DMS53 treated with DMSO at 0.1 percent for 48 hours (cell line): Measurements from ENCODE around the gene C17orf67.
"Not testable (repeated sequence)": the region's sequence is repeated elsewhere in the genome, so short reads cannot be mapped to it uniquely, and the experiment has no call there.

Source experiments
- DNase-seq: peaks from one replicate; lab custom pipeline; 2025; ENCODE audit not compliant: unreplicated experiment; lab: John Stamatoyannopoulos, UW

The C17orf67 gene

GRCh38 chr17:56777859-56778258, 55.9 kb downstream of the C17orf67 start:
- DNase-seq, result no peak

DNA sequence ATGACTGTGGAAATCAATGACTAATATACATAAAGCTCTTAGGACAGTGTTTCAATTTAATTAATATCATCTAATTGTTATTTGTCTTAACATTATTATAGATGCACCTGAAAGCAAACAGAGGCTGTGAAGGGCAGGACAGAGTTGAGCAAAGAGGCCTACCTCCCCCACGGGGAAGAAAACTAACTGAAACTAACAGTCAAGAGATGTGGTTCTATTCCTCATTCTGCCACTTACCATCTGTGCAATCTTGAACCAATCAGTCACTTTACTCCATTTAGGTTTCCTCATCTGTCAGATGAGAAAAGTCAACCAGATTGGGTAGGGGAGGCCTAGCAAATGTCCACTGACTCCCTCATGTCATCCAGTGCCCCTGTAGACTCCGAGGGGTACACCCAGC, 59.1 kb downstream of the C17orf67 start:
- no peak for DNase-seq

GRCh38 chr17:56773124-56773523, 60.6 kb downstream of the C17orf67 start:
- no peak for DNase-seq

- DNase-seq, result no peak
These were observed 61.3 kb downstream of the C17orf67 start for GRCh38 chr17:56772442-56772841.

DNA sequence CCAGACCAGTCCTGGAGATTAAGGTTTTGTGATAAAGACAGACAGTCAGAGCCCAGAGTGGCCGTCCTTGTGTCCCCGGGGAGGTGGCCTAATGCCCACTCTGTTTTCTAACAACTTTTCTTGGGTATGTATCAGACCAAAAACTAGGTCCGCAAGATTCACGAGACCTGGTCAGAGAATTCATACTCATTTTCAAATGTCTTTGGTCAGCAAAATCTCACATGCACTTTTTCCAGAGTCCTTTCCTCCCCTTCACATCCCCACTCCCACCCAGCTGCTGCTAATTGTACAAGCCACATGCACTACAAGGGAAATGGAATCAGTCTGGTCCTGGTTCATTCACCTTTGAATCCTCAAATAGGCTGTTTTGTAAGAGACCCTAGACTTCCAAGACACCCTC, 61.7 kb downstream of the C17orf67 start:
- DNase-seq, result no peak

- DNase-seq, result no peak
These were observed 62.2 kb downstream of the C17orf67 start for GRCh38 chr17:56771563-56771962.

- DNase-seq, result no peak
These were observed 63.3 kb downstream of the C17orf67 start for GRCh38 chr17:56770427-56770826.

DNA sequence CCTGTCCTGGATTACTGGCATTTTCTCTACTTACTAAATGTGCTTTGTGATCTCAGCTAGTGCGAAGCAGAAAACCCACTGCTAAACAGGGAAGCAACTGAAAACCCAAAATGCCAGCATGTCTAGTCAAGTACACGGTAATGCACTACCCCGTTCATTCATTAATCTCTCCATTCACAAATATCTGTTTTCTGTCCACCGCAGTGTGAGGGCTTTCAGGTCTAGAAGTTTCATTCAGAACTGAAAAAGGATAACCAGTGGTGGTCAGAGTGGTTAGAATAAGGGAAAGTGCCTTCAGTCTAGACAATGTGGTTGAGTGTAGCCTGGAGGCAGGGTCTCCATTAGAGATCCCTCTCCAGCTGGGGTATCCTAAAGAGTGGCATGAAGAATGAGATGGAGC, 68.3 kb downstream of the C17orf67 start:
- DNase-seq, result no peak

- no peak for DNase-seq
These were observed 70.7 kb downstream of the C17orf67 start for GRCh38 chr17:56762988-56763387.

- no peak for DNase-seq
These were observed 71.6 kb downstream of the C17orf67 start for GRCh38 chr17:56762144-56762543.

- no peak for DNase-seq
These were observed 72.3 kb downstream of the C17orf67 start for GRCh38 chr17:56761387-56761786.

DNA sequence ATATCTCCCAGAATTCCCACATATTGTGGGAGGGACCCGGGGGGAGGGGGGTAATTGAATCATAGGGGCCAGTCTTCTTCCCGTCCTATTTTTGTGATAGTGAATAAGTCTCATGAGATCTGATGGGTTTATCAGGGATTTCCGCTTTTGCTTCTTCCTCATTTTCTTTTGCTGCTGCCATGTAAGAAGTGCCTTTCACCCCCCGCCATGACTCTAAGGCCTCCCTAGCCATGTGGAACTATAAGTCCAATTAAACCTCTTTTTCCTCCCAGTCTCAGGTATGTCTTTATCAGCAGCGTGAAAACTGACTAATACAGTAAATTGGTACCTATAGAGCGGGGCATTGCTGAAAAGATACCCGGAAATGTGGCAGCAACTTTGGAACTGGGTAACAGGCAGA, 76.1 kb downstream of the C17orf67 start:
- DNase-seq, result not testable (repeated sequence)

DNA sequence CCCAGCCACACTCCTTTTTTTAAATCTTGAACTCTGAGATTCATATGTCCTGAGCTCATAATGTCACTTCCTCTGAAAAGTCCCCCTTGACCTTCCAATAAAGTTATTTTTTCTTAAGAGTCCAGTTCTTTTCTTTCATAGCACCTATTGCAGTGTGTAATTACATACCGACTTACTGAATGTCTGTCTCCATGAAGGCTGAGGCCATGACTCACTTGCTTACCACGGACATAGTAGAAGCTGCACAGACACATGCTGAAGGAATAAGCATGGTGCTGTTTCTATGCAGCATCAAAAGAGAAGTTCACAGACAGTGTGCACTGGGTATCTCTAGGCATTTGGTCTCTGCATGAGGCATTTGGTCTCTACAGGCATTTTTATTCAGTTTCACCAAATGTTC, 77.2 kb downstream of the C17orf67 start:
- no peak for DNase-seq

DNA sequence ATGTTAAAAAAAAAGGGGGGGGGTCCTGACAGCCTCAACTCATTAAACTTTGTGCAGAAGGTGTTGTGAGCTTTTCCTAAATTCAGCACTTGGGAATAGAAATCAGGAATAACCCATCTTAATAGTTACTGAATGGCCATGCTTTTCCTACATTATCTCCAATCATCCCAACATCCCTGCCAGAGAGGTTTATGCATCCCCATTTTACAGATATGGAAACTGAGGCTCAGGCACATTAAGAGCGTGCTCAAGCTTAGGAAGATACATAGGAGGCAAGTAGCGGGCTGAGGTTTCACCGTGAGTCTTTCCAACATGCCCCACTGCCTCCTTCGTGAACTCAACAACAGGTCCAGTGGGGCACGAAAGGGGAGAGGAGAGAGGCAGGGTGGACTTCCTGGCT, 78.4 kb downstream of the C17orf67 start:
- no peak for DNase-seq

DNA sequence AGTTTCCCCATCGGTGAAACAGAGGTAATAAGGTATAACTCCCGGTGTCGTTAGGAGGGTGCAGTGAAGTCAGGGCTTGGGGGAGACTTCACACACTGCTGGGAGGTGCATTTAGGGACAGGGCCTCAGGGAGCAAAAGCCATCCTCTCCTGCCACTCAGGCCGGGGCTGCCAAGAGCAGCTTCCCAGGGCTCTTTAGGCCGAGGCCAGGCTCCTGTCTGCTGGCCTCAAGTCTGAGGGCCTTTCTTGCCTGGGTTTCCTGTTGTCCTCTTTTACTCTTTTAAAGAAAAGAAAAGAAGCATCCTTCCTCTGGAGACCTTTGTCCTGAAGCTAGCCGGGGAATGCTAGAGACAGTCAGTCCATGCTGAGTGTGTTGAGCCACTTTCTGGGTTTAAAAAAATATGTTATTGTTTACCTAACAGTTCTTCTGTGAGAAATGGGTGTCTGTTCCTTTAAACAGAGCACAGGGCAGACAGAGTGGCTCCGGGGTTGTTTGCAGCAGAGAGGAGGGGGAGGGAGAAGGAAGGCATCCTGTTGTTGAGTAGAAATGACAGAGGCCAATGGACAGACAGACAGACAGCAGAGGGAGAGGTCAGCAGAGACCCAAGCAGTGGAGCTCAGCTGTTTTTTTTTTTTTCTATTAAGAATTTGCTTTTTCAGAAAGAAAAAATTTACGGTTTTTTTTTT, 79.1 kb downstream of the C17orf67 start:
- no peak for DNase-seq

GRCh38 chr17:56752263-56752836, 81.4 kb downstream of the C17orf67 start:
- no peak for DNase-seq

DNA sequence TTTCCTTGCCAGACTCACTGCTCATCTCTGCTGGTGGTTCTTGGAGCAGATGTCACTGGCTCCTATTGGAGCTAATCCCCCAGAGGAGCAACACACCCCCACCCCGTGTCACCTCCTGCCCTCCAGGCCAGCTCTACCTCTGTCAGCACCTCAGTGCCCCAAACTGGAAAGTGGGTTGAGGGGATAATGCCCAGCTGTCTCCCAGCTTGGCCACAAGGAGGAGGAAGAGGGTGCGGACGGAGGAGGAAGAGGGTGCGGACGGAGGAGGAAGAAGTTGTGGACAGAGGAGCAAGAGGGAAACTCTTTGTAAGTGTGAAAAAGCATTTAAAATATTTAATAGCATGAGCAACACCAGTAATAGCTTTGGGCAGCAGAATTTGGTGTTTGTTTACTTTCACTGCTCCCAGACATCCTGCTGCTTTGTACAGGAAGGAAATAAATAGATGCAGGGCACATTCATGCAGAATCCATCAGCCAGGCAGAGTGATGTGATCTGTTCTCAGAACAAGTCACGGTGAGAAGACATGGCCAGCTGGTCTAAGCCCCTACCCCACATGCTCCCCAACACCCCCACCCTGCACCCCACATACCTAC, 82.5 kb downstream of the C17orf67 start:
- DNase-seq, result no peak

DNA sequence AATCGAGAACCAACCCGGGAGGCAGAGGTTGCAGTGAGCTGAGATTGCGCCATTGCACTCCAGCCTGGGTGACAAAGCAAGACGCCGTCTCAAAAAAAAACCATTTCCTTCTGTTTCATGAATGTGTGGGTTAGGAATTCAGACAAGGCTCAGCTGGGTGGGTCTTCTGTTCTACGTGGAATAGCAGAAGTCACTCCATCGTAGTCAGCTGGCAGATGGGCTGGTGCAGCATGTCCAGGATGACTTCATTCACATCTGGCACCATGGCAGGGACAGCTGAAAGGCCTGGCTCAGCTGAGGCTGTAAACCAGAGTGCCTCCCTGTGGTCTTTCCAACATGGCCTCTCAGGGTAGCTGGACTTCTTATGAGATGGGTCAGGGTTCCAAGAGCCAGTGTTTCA, 89.0 kb downstream of the C17orf67 start:
- DNase-seq, result no peak

GRCh38 chr17:56742601-56743000, 91.1 kb downstream of the C17orf67 start:
- DNase-seq, result no peak
